ENCODE results near the gene PAAF1. TPM values are rescaled to one million over a fixed set of nuclear protein-coding genes. Genes with fewer than 3 reads are reported as not detected.

PAAF1 gene
- total RNA-seq, 2 donors from 2014 or later, result 32.0 to 40.6 TPM

GRCh38 chr11:73980001-73980961, 103.5 kb downstream of the PAAF1 start:
- peak; percentile 11 for ATAC-seq (replicated peaks)
- Mint-ChIP-seq H3K27me3 (no peaks in the 10 kb centered on the region), H3K4me3 (peak overlapping the region; percentile 86), H3K9me3 (no peaks in the 10 kb centered on the region), H3K36me3 (ENCODE audit: low read depth) (peaks cover 80% of the 10 kb centered on the region), H3K4me1 (peaks cover 44% of the 10 kb centered on the region), H3K27ac (peak overlapping the region; percentile 93)

Other genes starting within 250 kb of the PAAF1 start
- gene PLEKHB1, start 230.4 kb upstream of the PAAF1 start, total RNA-seq, result 10 to 100 TPM in 1 of 2 donors, 1 to 10 TPM in 1; 9.7 to 11.9 TPM
- 100 to 1,000 TPM in 1 of 2 donors, 10 to 100 TPM in 1; 78.6 to 113 TPM for gene RAB6A, start 115.9 kb upstream of the PAAF1 start, total RNA-seq
- 10 to 100 TPM; 28.1 to 39.6 TPM for gene MRPL48, start 89.1 kb upstream of the PAAF1 start, total RNA-seq
- gene COA4, start 153 bp upstream of the PAAF1 start, total RNA-seq, result 100 to 1,000 TPM in 1 of 2 donors, 10 to 100 TPM in 1; 56.2 to 104 TPM
- gene DNAJB13, start 74.0 kb downstream of the PAAF1 start, total RNA-seq, result 1 to 10 TPM in 1 of 2 donors, not detected in 1; 1.2 TPM
- gene UCP2, start 105.8 kb downstream of the PAAF1 start, total RNA-seq, result 100 to 1,000 TPM; 199 to 269 TPM
- gene UCP3, start 132.1 kb downstream of the PAAF1 start, total RNA-seq, result 1 to 10 TPM; 4.3 to 6.6 TPM

All from activated T-helper 17 cell treated with anti-CD3 and anti-CD28 coated beads, Interleukin-2, amount 50 U/mL, for 72 hours (primary cell).